ENCODE data around the gene ECSIT. TPM values are rescaled to one million over a fixed set of nuclear protein-coding genes. Genes with fewer than 3 reads are reported as not detected.

Gene ECSIT
- total RNA-seq, 2 donors from 2014 or later: 27.9 TPM

- intact Hi-C loops (cut with DNase I): no loop called here
- DNase-seq (ENCODE audit: low spot score): no peak
These were observed 22.0 kb downstream of the ECSIT start for GRCh38 chr19:11506967-11507366.

DNA sequence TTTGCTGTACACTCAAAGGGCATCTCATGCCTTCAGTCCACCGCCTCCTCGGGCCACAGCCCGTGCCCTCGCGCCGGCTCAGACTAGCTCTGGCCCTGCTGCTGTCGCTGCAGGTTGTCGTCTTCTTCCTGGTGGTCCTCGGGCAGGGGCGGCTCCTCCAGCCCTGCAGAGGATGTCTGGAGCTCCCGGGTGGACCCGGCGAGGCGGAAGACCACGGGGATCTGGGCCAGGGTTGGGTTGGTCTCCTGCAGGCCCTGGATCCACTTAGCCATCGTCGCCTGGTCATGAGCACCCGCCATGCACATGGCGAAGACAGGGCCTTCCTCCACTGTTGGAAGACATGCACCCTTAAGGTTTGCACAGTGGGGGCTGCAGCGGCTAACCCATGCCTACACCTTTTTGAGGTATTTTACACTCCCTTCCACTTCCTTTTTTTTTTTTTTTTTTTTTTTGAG, 22.8 kb downstream of the ECSIT start:
- no peak for DNase-seq (ENCODE audit: low spot score)
- intact Hi-C loops (cut with DNase I): no loop called here

DNA sequence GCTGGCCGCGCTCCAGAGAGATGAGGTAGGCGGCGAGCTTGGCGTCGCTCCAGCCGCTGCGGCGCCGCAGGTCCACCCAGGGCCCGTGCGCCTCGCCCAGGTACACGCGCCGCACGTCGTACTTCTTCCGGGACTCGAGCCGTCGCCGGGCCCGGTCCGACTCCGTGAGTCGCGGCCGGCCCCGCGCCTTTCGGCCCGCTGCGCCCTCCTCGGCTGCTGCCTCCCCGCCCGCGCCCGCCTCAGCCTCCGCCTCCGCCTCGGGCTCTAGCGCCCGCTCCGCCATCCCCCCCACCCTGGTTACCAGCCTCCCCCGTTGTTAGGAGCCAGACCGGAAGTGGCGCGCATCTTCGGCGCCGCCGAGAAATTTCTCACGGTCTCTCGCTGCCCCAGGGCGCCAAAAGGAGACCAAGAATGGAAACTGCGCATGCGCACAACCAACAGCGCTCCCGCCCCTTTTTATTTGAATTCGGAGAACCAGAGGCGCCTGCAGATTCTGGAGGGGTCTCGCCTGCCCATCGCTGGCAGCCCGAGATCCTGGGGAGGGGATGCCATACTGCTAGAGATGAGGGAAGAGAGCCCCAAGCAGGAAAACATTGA, 23.3 kb downstream of the ECSIT start, which contains the start of gene ZNF653:
Gene ZNF653 (minus strand): TSS at position 336 of the 597 bp plus-strand sequence. CDS start 53 bp downstream, at position 283.
- DNase-seq (ENCODE audit: low spot score): peak; percentile 98
- intact Hi-C loops (cut with DNase I): no loop called here

GRCh38 chr19:11505032-11505503, 23.9 kb downstream of the ECSIT start:
- DNase-seq (ENCODE audit: low spot score): peak; percentile 99
- intact Hi-C loops (cut with DNase I): no loop called here

GRCh38 chr19:11504502-11505031, 24.4 kb downstream of the ECSIT start:
- intact Hi-C loops (cut with DNase I): no loop called here
- DNase-seq (ENCODE audit: low spot score): no peak

DNA sequence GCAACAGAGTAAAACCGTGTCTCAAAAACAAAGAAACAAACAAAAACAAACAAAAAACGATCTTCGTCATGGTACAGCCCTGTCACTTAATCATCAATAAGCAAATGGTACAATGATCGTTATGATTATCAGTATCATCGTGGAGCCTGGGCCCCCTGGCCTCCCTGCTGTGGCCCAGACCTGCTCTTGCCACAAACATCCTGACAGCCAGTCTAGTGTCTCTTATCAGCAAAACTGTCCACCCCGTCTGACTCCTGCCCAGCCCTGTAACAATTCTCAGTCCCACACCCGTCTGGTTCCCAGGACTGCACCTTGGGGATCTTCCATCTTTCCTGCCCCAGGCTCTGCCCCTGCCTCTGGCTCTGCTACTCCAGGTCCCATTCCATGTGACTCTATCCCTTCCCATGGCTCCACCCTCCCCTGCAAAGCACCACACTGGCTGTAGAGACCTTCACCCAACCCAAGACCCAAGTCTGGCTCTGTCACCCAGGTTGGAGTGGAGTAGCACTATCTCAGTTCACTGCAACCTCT, 29.0 kb downstream of the ECSIT start:
- intact Hi-C loops (cut with DNase I): no loop called here
- DNase-seq (ENCODE audit: low spot score): no peak

- intact Hi-C loops (cut with DNase I): no loop called here
These were observed 29.7 kb downstream of the ECSIT start for GRCh38 chr19:11499220-11499726.

DNA sequence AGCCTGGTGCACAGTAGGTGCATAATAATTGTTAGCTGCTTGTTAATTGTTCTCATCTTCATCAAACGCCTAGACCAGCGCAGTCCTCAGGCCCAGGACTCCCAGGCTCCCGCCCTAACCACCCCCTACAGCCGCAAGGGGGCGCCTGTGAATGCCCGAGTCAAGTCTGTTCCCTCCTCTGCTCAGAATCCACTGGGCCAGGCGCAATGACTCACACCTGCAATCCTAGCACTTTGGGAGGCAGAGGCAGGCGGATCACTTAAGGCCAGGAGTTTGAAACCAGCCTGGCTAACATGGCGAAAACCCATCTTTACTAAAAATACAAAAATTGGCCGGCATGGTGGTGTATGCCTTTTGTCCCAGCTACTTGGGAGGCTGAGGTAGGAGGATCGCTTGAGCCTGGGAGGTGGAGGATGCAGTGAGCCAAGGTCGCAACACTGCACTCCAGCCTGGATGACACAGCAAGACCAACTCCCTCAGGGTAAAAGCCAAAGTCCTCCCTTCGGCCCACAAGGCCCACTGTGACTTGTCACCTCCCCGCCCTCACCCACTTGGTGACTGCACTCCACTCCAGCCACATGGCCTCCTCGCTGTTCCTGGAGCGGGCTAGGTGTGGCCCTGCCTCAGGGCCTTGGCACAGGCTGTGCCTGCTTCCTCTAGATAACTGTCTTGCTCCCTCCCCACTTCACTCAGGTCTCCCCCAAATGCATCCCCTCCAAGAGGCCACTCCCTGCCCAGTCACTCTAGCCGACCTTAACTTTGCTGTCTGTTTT, 32.4 kb downstream of the ECSIT start:
- peak; percentile 93 for DNase-seq (ENCODE audit: low spot score)

More at GRCh38 chr19:11499220-11499726, 29.7 kb downstream of the ECSIT start:
- DNase-seq (ENCODE audit: low spot score): no peak

GRCh38 chr19:11495885-11496284, 33.0 kb downstream of the ECSIT start:
- intact Hi-C loops (cut with DNase I): loop anchor here in 1 of 2 donors (2.0 kb wide), 1 partner anchor 91 kb away; no protein-coding TSS in a partner anchor
- no peak for DNase-seq (ENCODE audit: low spot score)

More for the DNA sequence above, 32.4 kb downstream of the ECSIT start:
- intact Hi-C loops (cut with DNase I): loop anchor here in 1 of 2 donors (2.0 kb wide), 1 partner anchor 90 kb away; no protein-coding TSS in a partner anchor

GRCh38 chr19:11495481-11495880, 33.5 kb downstream of the ECSIT start:
- no peak for DNase-seq (ENCODE audit: low spot score)
- intact Hi-C loops (cut with DNase I): no loop called here

DNA sequence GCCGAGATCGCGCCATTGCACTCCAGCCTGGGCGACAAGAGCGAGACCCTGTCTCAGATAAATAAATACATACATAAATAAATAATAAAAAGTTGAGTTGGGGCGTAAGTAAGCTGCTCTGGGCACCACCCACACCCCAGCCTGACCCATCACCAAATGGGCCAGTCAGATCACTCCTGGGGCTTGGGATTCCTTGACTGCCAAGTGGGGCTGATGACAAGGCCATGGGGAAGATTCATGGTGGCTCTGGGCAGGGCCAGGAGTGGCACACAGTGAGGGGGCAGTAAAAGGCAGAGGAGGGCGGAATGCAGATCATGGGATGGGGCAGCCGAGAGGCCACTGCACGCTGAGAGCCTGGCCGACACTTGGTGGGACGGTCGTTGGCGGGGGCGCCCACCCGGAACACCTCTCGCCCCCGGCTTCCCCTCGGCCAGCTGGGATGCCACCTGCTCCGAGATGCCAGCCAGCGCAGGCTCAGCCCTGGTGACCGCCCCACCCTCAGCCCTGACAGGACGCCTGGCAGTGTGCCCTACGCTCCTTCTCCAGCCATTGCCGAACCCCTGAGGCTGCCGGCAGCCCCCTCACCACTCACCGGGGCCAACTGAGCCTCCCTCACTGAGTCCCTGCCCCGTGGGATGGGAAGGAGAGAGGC, 34.2 kb downstream of the ECSIT start:
- no peak for DNase-seq (ENCODE audit: low spot score)
- intact Hi-C loops (cut with DNase I): no loop called here

- DNase-seq (ENCODE audit: low spot score): no peak
- intact Hi-C loops (cut with DNase I): loop anchor here in 1 of 2 donors (10.0 kb wide), 1 partner anchor 105 kb away; the partner anchor contains the start of gene EPOR
These were observed 39.6 kb downstream of the ECSIT start for GRCh38 chr19:11489378-11489777.

GRCh38 chr19:11486661-11487503, 42.1 kb downstream of the ECSIT start:
- no peak for DNase-seq (ENCODE audit: low spot score)
- intact Hi-C loops (cut with DNase I): loop anchor here in 1 of 2 donors (10.0 kb wide), 1 partner anchor 102 kb away; the partner anchor contains the start of gene EPOR

DNA sequence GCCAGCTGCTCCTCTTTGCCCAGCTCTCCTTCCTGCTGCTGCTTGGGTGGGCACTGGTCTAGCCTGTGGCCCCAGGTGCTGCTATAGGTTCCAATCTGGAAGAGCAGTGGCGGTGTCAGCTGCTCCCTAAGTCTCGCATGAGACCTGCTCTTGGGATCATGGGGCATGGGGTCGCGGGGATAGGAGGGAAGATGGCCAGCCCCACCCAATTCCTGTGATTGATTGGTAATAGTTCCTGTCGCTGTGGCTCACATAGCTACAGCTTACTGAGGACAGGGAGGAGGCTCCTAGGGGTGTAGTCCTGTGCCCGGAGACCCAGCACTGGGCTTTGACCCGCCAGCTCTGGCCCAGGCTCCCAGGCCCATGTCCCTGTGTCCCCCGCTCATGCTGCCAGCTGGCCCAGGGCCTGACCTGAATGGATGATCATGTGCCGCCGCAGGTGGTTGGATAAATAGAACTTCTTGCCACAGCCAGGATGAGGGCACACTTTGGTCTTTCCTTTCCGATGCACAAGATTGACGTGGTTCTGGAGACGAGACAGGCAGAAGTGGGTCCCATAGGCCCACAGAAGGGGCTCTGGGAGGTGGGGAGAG, 43.6 kb downstream of the ECSIT start:
- intact Hi-C loops (cut with DNase I): loop anchor here in 1 of 2 donors (10.0 kb wide), 1 partner anchor 101 kb away; the partner anchor contains the start of gene EPOR
- DNase-seq (ENCODE audit: low spot score): no peak

DNA sequence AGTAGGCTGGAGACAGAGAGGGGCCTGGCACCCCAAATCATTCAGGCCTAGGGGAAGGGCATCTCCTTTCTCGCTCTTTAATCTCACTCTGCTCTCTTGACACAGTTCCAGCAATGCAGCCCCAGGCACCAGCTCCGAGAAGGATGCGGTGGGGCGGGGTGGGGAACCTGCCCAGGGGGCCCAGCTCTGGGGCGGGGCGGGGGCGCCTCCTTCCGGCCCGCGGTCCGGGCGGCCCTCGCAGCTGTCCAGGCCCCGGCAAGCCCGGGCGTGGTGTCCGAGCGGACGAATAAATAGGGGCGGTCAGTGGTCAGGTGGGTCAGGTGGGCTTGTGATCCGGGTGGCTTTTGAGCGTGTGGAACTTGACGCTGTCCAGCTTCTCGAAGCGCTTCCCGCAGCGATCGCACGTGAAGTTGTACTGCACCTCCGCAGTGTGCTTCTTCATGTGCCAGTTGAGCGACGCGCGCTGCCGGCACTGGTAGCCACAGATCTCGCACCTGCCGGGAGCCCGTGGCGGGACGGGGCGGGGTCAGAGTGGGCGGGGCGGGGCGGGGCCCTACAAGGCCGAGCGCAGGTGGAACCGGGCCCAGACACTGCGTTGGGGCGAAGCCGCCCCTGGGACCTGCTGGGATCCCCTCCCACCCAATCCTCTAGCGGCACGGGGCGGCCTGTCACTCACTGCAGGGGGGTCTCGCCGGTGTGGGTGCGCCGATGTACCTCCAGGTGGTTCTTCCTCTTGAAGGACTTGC, 45.4 kb downstream of the ECSIT start:
- DNase-seq (ENCODE audit: low spot score): no peak
- intact Hi-C loops (cut with DNase I): loop anchor here in 1 of 2 donors (10.0 kb wide), 1 partner anchor 99 kb away; the partner anchor contains the start of gene EPOR

DNA sequence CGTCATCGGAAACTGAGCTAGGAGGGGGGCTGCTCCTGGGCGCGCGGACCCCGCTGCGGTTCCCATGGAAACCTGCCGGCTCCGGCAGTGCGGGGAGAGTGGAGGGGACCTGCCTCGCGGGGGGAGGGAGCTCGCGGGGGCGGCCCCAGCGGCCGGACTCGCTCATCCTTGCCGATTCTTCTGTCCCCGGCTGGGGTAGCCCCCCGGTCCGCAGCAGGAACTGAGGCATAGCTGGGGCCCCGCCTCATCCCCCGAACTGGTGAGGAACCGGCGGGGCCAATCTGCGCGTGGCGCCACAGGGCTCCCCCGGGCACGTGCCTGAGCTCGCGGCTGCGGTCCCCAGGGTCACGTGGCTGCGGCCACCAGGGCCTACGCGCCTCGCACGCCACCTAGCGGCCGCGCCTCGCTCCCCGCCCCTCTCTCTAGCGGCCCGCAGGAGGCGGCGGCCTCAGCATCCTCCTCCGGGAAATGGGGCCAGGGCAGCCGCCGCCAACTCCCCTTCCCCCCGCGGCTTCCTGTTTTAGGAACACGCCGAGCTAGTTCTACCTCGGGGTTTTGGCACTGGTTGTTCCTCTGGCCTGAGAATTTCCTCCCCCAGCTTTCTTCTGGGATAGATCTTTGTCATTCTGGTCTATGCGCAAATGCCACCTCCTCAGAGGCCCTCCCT, 46.4 kb downstream of the ECSIT start:
- DNase-seq (ENCODE audit: low spot score): peak; percentile 97
- intact Hi-C loops (cut with DNase I): loop anchor here in 1 of 2 donors (10.0 kb wide), 1 partner anchor 98 kb away; the partner anchor contains the start of gene EPOR
